ENCODE measurements around the gene ASTN1.

The ASTN1 gene

DNA sequence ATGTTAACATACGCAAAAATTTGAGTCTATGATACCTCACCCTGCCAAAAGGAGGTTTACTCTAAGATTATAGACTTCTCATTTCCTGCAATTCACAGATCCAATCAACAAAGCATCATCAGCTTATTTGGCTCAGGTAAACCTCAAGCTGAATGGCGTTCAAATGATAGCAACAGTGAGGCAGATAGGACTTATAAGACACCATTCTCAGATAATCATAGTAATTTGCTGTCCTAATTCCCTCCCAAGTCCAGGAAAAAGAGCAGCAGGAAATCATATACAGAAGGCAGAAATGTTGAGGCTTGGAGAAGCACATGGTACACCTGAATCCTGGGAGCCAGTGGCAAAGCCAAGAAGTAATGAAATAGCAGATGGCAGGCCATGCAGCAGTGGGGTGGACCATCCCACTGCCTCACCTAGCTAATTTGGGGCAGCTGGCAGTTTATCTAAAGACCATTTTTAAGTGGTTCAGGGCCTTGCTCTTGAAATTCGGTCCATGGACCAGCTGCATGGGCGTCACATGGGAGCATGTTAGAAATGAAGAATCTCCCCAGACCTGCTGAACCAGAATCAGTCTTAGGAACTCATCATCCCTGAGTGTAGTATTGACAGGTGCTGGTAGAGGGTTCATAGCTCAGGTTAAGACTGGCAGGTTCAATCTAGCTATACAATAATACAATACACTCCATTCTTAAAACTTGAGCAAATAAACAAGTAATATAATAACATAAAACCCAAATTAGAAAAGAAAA is 57.7 kb downstream of the ASTN1 start:
- no peaks in the 10 kb centered on the region for H3K36me3 ChIP-seq
- H3K9me3 ChIP-seq, result no peaks in the 10 kb centered on the region
- intact Hi-C loops (cut with DNase I; ENCODE audit: low total_unique reads), result no loop called here
- no peak overlapping the region for H3K27ac ChIP-seq
- TF ChIP-seq CTCF (IDR thresholded peaks at IDR 0.05), result no peak
- no peak overlapping the region for H3K4me3 ChIP-seq
- DNase-seq, result no peak
- H3K4me1 ChIP-seq, result no peaks in the 10 kb centered on the region
- peaks cover 0 to 5% of the 10 kb centered on the region in 2 donors for H3K27me3 ChIP-seq

GRCh38 chr1:177106196-177106595 is 58.3 kb downstream of the ASTN1 start:
- TF ChIP-seq CTCF (IDR thresholded peaks at IDR 0.05), result no peak
- DNase-seq, result no peak

GRCh38 chr1:177103005-177103852 is 61.3 kb downstream of the ASTN1 start:
- Histone ChIP-seq H3K36me3 (no peaks in the 10 kb centered on the region), H3K4me3 (no peak overlapping the region), H3K27ac (no peak overlapping the region), H3K9me3 (no peaks in the 10 kb centered on the region), H3K4me1 (no peaks in the 10 kb centered on the region), H3K27me3 (peaks cover 0 to 2% of the 10 kb centered on the region in 2 donors)
- DNase-seq, result no peak
- intact Hi-C loops (cut with DNase I; ENCODE audit: low total_unique reads), result no loop called here
- TF ChIP-seq CTCF (IDR thresholded peaks at IDR 0.05), result no peak

More at GRCh38 chr1:177106196-177106595, 58.3 kb downstream of the ASTN1 start:
- H3K9me3 ChIP-seq, result no peaks in the 10 kb centered on the region
- H3K36me3 ChIP-seq, result no peaks in the 10 kb centered on the region
- H3K27me3 ChIP-seq, result peaks cover 0 to 2% of the 10 kb centered on the region in 2 donors
- intact Hi-C loops (cut with DNase I; ENCODE audit: low total_unique reads), result no loop called here
- H3K4me3 ChIP-seq, result no peak overlapping the region
- no peak overlapping the region for H3K27ac ChIP-seq
- H3K4me1 ChIP-seq, result no peaks in the 10 kb centered on the region

DNA sequence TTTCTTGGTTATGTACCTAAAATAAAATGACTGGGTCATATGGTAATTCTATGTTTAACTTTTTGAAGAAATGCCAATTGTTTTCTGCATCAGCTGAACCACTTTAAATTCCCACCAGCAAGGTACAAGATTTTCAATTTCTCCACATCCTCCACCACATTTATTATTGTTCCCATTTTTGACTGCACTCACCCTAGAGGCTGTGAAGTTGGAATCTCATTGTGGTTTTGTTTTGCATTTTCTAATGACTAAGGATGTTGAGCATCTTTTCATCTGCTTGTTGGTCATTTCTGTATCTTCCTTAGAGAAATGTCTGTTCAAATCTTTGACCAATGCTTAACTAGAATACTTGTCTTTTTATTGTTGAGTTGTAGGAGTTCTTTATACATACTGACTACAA is 72.5 kb downstream of the ASTN1 start:
- no peaks in the 10 kb centered on the region for H3K9me3 ChIP-seq

GRCh38 chr1:177091040-177091439 is 73.5 kb downstream of the ASTN1 start:
- Histone ChIP-seq H3K27ac (no peak overlapping the region), H3K36me3 (no peaks in the 10 kb centered on the region), H3K4me1 (no peaks in the 10 kb centered on the region), H3K9me3 (no peaks in the 10 kb centered on the region), H3K4me3 (no peak overlapping the region), H3K27me3 (no peaks in the 10 kb centered on the region)
- no peak for TF ChIP-seq CTCF (IDR thresholded peaks at IDR 0.05)
- DNase-seq, result no peak
- intact Hi-C loops (cut with DNase I; ENCODE audit: low total_unique reads), result no loop called here

More for the DNA sequence above, 72.5 kb downstream of the ASTN1 start:
- H3K27me3 ChIP-seq, result no peaks in the 10 kb centered on the region
- no peak overlapping the region for H3K27ac ChIP-seq
- intact Hi-C loops (cut with DNase I; ENCODE audit: low total_unique reads), result no loop called here
- no peak overlapping the region for H3K4me3 ChIP-seq
- no peak for DNase-seq
- no peak for TF ChIP-seq CTCF (IDR thresholded peaks at IDR 0.05)
- no peaks in the 10 kb centered on the region for H3K4me1 ChIP-seq
- no peaks in the 10 kb centered on the region for H3K36me3 ChIP-seq
